H1 (cell line): Measurements from ENCODE around the gene SCN8A. TPM values are rescaled to one million over a fixed set of nuclear protein-coding genes. Genes with fewer than 3 reads are reported as not detected.

Experiments
- CTCF ChIA-PET: fragments of 300-600 bp; sonication (Branson Sonifier 250); formaldehyde crosslinking; loops from one replicate; lab custom pipeline; 2021; ENCODE audit not compliant: partially characterized antibody; lab: Charles Lee
- POLR2A ChIA-PET: fragments of 300-600 bp; sonication (Branson Sonifier 250); formaldehyde crosslinking; loops from one replicate; lab custom pipeline; 2021; ENCODE audit warnings: inconsistent platforms; ENCODE audit not compliant: partially characterized antibody; lab: Charles Lee
- DNase-seq, 2 experiments: peaks; one replicate each; pipeline versions ENCODE4 v3.0.0 to v3.0.0-alpha.2; 2010 to 2022; ENCODE audit warnings: low spot score in 2 of 2, low read depth in 1 of 2, mixed read lengths in 1 of 2
- FAIRE-seq: peaks from 2 replicates; lab custom pipeline; 2011; peaks lifted over from hg19 to GRCh38; lab: Jason Lieb, UNC
- H2AFZ ChIP-seq: 2 replicates; pipeline ENCODE4 v1.8.1; 2012; ENCODE audit warnings: low read length, inconsistent platforms
- H2AK5ac ChIP-seq: 2 replicates; pipeline ENCODE4 v1.6.1; 2013; ENCODE audit warnings: low read depth, low read length
- H2BK120ac ChIP-seq: replicated peaks from 2 replicates; pipeline ENCODE3; 2013; ENCODE audit warnings: low read depth, low read length, inconsistent platforms
- H2BK12ac ChIP-seq: 2 replicates; pipeline ENCODE4 v1.6.1; 2013; ENCODE audit warnings: low read depth, low read length
- H2BK15ac ChIP-seq: 2 replicates; pipeline ENCODE4 v1.6.1; 2013; ENCODE audit warnings: low read length
- H2BK20ac ChIP-seq: 2 replicates; pipeline ENCODE4 v1.6.1; 2013; ENCODE audit warnings: low read length
- H2BK5ac ChIP-seq: 2 replicates; pipeline ENCODE4 v1.6.1; 2013; ENCODE audit warnings: low read depth, low read length
- H3K14ac ChIP-seq: 2 replicates; pipeline ENCODE4 v1.6.1; 2013; ENCODE audit warnings: inconsistent platforms; ENCODE audit not compliant: insufficient read length
- H3K18ac ChIP-seq: 2 replicates; pipeline ENCODE4 v1.6.1; 2013; ENCODE audit warnings: low read length; ENCODE audit errors: extremely low read depth
- H3K23ac ChIP-seq: 2 replicates; pipeline ENCODE4 v1.6.1; 2013; ENCODE audit warnings: inconsistent platforms; ENCODE audit not compliant: insufficient read length
- H3K23me2 ChIP-seq: 2 replicates; pipeline ENCODE4 v1.6.1; 2013; ENCODE audit warnings: low read depth, low read length
- H3K27ac ChIP-seq: 2 replicates; pipeline ENCODE4 v1.6.1; 2011; ENCODE audit warnings: low read depth, low read length, inconsistent platforms
- H3K27me3 ChIP-seq, 4 experiments: replicated peaks in 1 of 4; 1 replicate in 1 of 4; 2 replicates in 3 of 4; pipeline versions ENCODE4 v1.6.1 to v1.8.1; 2011 to 2013; ENCODE audit warnings: low read length in 3 of 4, mild to moderate bottlenecking in 3 of 4, inconsistent platforms in 2 of 4, mixed read lengths in 2 of 4, moderate library complexity in 1 of 4; ENCODE audit not compliant: control insufficient read depth in 3 of 4, insufficient read depth in 3 of 4; ENCODE audit errors: extremely low read depth in 1 of 4
- H3K36me3 ChIP-seq, 4 experiments: 2 replicates each; pipeline versions ENCODE4 v1.6.1 to v1.8.1; 2011 to 2013; ENCODE audit warnings: mild to moderate bottlenecking in 4 of 4, low read length in 3 of 4, moderate library complexity in 2 of 4, control low read depth in 1 of 4, inconsistent platforms in 1 of 4; ENCODE audit not compliant: insufficient read depth in 4 of 4, control insufficient read depth in 2 of 4
- H3K4ac ChIP-seq: replicated peaks from 2 replicates; pipeline ENCODE3; 2013; ENCODE audit warnings: low read length, low read depth, mixed read lengths, inconsistent platforms; ENCODE audit not compliant: insufficient read length
- H3K4me1 ChIP-seq, 4 experiments: replicated peaks in 1 of 4; 1 replicate in 1 of 4; 2 replicates in 3 of 4; pipeline versions ENCODE4 v1.6.1 to v1.8.1; 2011 to 2013; ENCODE audit warnings: low read length in 3 of 4, inconsistent platforms in 2 of 4, mixed read lengths in 1 of 4; ENCODE audit not compliant: insufficient read depth in 4 of 4, control insufficient read depth in 3 of 4
- H3K4me2 ChIP-seq, 2 experiments: 2 replicates each; pipeline versions ENCODE4 v1.6.1 to v1.8.1; 2011 to 2013; ENCODE audit warnings: low read depth in 2 of 2, low read length in 2 of 2, control low read depth in 1 of 2, inconsistent platforms in 1 of 2, mild to moderate bottlenecking in 1 of 2; ENCODE audit not compliant: insufficient read depth in 1 of 2
- H3K4me3 ChIP-seq, 4 experiments: fragments of 200-600, 300-600 bp in 1 of 4; sonication (generic), shearing (Covaris generic), sonication (Bioruptor Twin) in 1 of 4; 2 replicates each; pipeline versions ENCODE4 v1.5.1 to v1.8.1; 2011 to 2016; ENCODE audit warnings: low read length in 4 of 4, low read depth in 3 of 4, control low read depth in 2 of 4, inconsistent platforms in 2 of 4, mild to moderate bottlenecking in 2 of 4, mixed read lengths in 1 of 4, moderate library complexity in 1 of 4; ENCODE audit not compliant: insufficient read depth in 2 of 4; ENCODE audit errors: extremely low read depth in 1 of 4
- H3K56ac ChIP-seq: replicated peaks from 2 replicates; pipeline ENCODE3; 2013; ENCODE audit warnings: low read depth, mild to moderate bottlenecking, mixed read lengths, low read length, inconsistent platforms; ENCODE audit not compliant: insufficient read length
- H3K79me1 ChIP-seq: 2 replicates; pipeline ENCODE4 v1.6.1; 2013; ENCODE audit warnings: low read depth, low read length, control low read depth
- H3K79me2 ChIP-seq, 2 experiments: 2 replicates each; pipeline versions ENCODE4 v1.6.1 to v1.8.1; 2012 to 2013; ENCODE audit warnings: low read length in 2 of 2, mild to moderate bottlenecking in 2 of 2, inconsistent platforms in 1 of 2; ENCODE audit not compliant: insufficient read depth in 2 of 2, control insufficient read depth in 1 of 2
- H3K9ac ChIP-seq, 4 experiments: replicated peaks in 1 of 4; 1 replicate in 1 of 4; 2 replicates in 3 of 4; pipeline versions ENCODE4 v1.6.1 to v1.8.1; 2011 to 2013; ENCODE audit warnings: low read depth in 3 of 4, low read length in 3 of 4, control low read depth in 2 of 4, mild to moderate bottlenecking in 2 of 4, moderate library complexity in 2 of 4, inconsistent platforms in 1 of 4; ENCODE audit errors: extremely low read depth in 1 of 4
- H3K9me3 ChIP-seq, 2 experiments: 2 replicates each; pipeline versions ENCODE4 v1.6.1 to v1.8.1; 2012 to 2013; ENCODE audit warnings: mild to moderate bottlenecking in 2 of 2, moderate library complexity in 2 of 2, control low read depth in 1 of 2, inconsistent platforms in 1 of 2, low read depth in 1 of 2, low read length in 1 of 2, mixed read lengths in 1 of 2; ENCODE audit not compliant: insufficient read depth in 2 of 2
- H4K20me1 ChIP-seq, 2 experiments: replicated peaks in 1 of 2; 2 replicates each; pipeline versions ENCODE3 to v1.8.1; 2011 to 2013; ENCODE audit warnings: inconsistent platforms in 2 of 2, low read length in 2 of 2, mild to moderate bottlenecking in 1 of 2; ENCODE audit not compliant: insufficient read depth in 2 of 2, control insufficient read depth in 1 of 2
- H4K5ac ChIP-seq: 2 replicates; pipeline ENCODE4 v1.6.1; 2013; ENCODE audit warnings: low read length, low read depth, mixed read lengths, inconsistent platforms; ENCODE audit not compliant: insufficient read length
- H4K8ac ChIP-seq: 2 replicates; pipeline ENCODE4 v1.8.0; 2013; ENCODE audit warnings: mild to moderate bottlenecking, moderate library complexity, low read length, inconsistent platforms; ENCODE audit not compliant: insufficient read depth; ENCODE audit errors: extremely low read depth
- H4K91ac ChIP-seq: replicated peaks from 2 replicates; pipeline ENCODE3; 2013; ENCODE audit warnings: low read length, mixed read lengths, inconsistent platforms; ENCODE audit not compliant: insufficient read length
- BCL11A ChIP-seq, 2 experiments: IDR thresholded peaks; one replicate each; pipeline ENCODE4 v1.6.1; 2011; ENCODE audit warnings: low read depth in 2 of 2, low read length in 2 of 2, mild to moderate bottlenecking in 2 of 2
- CTBP2 ChIP-seq: IDR thresholded peaks from 2 replicates; pipeline ENCODE4 v1.7.0; 2011; ENCODE audit warnings: borderline replicate concordance, mild to moderate bottlenecking, moderate library complexity, mixed read lengths, low read length; ENCODE audit not compliant: insufficient read depth, insufficient read length
- CTCF ChIP-seq, 3 experiments: IDR thresholded peaks; 1 replicate in 2 of 3; 2 replicates in 1 of 3; pipeline versions ENCODE4 v1.5.1 to v1.6.1; 2011; ENCODE audit warnings: low read length in 3 of 3, mild to moderate bottlenecking in 3 of 3, inconsistent platforms in 2 of 3, low read depth in 1 of 3, moderate library complexity in 1 of 3; ENCODE audit not compliant: insufficient read depth in 1 of 3; ENCODE audit errors: control extremely low read depth in 1 of 3
- KDM1A ChIP-seq: fragments of 200-600, 300-600 bp; sonication (generic); IDR thresholded peaks from 2 replicates; pipeline ENCODE4 v1.7.1; 2016; ENCODE audit warnings: mild to moderate bottlenecking, low read length, borderline replicate concordance
- POLR2AphosphoS5 ChIP-seq: IDR thresholded peaks from 2 replicates; pipeline ENCODE4 v1.6.1; 2011; ENCODE audit warnings: low read depth, low read length
- RFX5 ChIP-seq: IDR thresholded peaks from 2 replicates; pipeline ENCODE4 v1.6.1; 2011; ENCODE audit warnings: low read depth, low read length, improper control_type of control experiment, borderline replicate concordance
- RNF2 ChIP-seq: fragments of 200-900, 300-1000 bp; sonication (generic); IDR thresholded peaks from 2 replicates; pipeline ENCODE4 v1.7.1; 2016; ENCODE audit warnings: borderline replicate concordance, low read depth, mild to moderate bottlenecking, antibody characterized with exemption, low read length; ENCODE audit not compliant: poor library complexity, severe bottlenecking; ENCODE audit errors: missing control alignments
- SIN3A ChIP-seq, 2 experiments: IDR thresholded peaks in 1 of 2; conservative IDR thresholded peaks in 1 of 2; 2 replicates each; pipeline ENCODE4 v1.6.1; 2011 to 2012; ENCODE audit warnings: low read length in 2 of 2, improper control_type of control experiment in 1 of 2, low read depth in 1 of 2, mild to moderate bottlenecking in 1 of 2
- SP4 ChIP-seq: IDR thresholded peaks from 2 replicates; pipeline ENCODE4 v1.6.1; 2012; ENCODE audit warnings: low read length, inconsistent platforms
- SRF ChIP-seq: IDR thresholded peaks from 2 replicates; pipeline ENCODE4 v1.6.1; 2011; ENCODE audit warnings: mild to moderate bottlenecking, low read depth, low read length, moderate library complexity
- TAF7 ChIP-seq: optimal IDR thresholded peaks from 2 replicates; pipeline ENCODE3; 2011; ENCODE audit warnings: low read depth, mild to moderate bottlenecking, inconsistent platforms, low read length, moderate library complexity, borderline replicate concordance
- polyA plus RNA-seq, 7 experiments: library from polyadenylated mRNA; depleted of rRNA in 3 of 7; stranded (reverse) in 5 of 7; unstranded in 2 of 7; fragments of >200 nt in 5 of 7; fragments of 200-250 nt in 2 of 7; gene quantifications; 1 replicate in 5 of 7; 2 replicates in 1 of 7; 4 replicates in 1 of 7; pipeline versions ENCODE4 v1.2.1 to v1.2.3, GENCODE V29; 2011 to 2013; ENCODE audit warnings: missing spikeins in 2 of 7, mixed read lengths in 2 of 7
- total RNA-seq: library from RNA; stranded (reverse); fragmentation: NEBNext Ultra II Directional; extraction: Animal tissue kit (Norgen Biotek cat#: 25700); gene quantifications from 2 replicates; pipeline ENCODE4 v1.2.1, GENCODE V29; 2021

SCN8A gene
- total and polyA plus RNA-seq, 2 of the 8 experiments (the other 6 are each of a cell fraction or from before 2014, with no cell fraction given): 6.3 to 10.7 TPM

DNA sequence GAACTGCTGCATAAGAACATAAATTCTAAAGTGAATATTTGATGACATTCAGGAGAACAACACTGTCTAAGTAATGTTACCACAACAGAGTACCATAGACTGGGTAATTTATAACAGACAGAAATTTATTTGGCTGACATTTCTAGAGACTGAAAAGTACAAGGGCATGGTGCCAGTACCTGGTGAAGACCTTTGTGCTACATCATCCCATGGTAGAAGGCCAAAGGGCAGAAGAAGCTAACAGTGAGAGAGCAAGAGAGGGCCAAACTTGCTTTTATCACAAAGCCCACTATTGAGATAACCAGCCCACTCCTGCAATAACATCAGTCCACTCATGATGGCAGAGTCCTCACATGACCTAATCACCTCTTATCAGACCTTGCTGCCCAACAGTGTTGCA, 168.7 kb downstream of the SCN8A start:
- H3K79me1 ChIP-seq: no peaks in the 10 kb centered on the region
- H2AK5ac ChIP-seq: no peak overlapping the region
- no peak overlapping the region for H4K8ac ChIP-seq
- H2AFZ ChIP-seq: no peak overlapping the region
- H3K4ac ChIP-seq: no peak overlapping the region
- no peaks in the 10 kb centered on the region for H4K20me1 ChIP-seq
- H2BK12ac ChIP-seq: no peak overlapping the region
- H4K91ac ChIP-seq: no peak overlapping the region
- no peak for FAIRE-seq
- no peak overlapping the region for H2BK15ac ChIP-seq
- H3K36me3 ChIP-seq: 0 out of 8 replicates have a peak, but pooled peaks cover 0 to 3% (median 0%) of the 10 kb centered on the region in 4 experiments
- H2BK5ac ChIP-seq: no peak overlapping the region
- ChIA-PET CTCF (no interaction called here), POLR2A (no interaction called here)
- H4K5ac ChIP-seq: no peak overlapping the region
- no peak overlapping the region for H3K27ac ChIP-seq
- no peak overlapping the region for H3K56ac ChIP-seq
- H3K23ac ChIP-seq: no peak overlapping the region
- H3K4me2 ChIP-seq: no peak overlapping the region
- no peak for DNase-seq
- no peaks in the 10 kb centered on the region for H3K23me2 ChIP-seq
- H3K4me3 ChIP-seq: no peak overlapping the region
- H3K27me3 ChIP-seq: no peaks in the 10 kb centered on the region
- H2BK120ac ChIP-seq: no peak overlapping the region
- H3K79me2 ChIP-seq: no peaks in the 10 kb centered on the region
- H3K4me1 ChIP-seq: no peaks in the 10 kb centered on the region
- H2BK20ac ChIP-seq: no peak overlapping the region
- H3K9me3 ChIP-seq: no peaks in the 10 kb centered on the region
- no peak overlapping the region for H3K18ac ChIP-seq
- no peak for TF ChIP-seq TAF7
- no peak for TF ChIP-seq KDM1A
- TF ChIP-seq RNF2: no peak
- TF ChIP-seq SP4: no peak
- TF ChIP-seq CTBP2: no peak
- no peak for TF ChIP-seq SRF
- no peak for TF ChIP-seq CTCF (IDR thresholded peaks at IDR 0.05; ENCODE audit: control extremely low read depth in 1 of 3, insufficient read depth in 1 of 3, low read depth in 1 of 3, low read length in 3 of 3)
- no peak for TF ChIP-seq SIN3A (conservative IDR thresholded peaks at IDR 0.05 in 1 of 2, IDR thresholded peaks at IDR 0.05 in 1 of 2; ENCODE audit: low read depth in 1 of 2, low read length in 2 of 2)
- no peak for TF ChIP-seq BCL11A (IDR thresholded peaks at IDR 0.05; ENCODE audit: low read depth in 2 of 2, low read length in 2 of 2)
- TF ChIP-seq POLR2AphosphoS5: no peak
- TF ChIP-seq RFX5: no peak
- H3K9ac ChIP-seq: no peak overlapping the region
- no peak overlapping the region for H3K14ac ChIP-seq
